Liver (tissue), 9 donors: Measurements from ENCODE around the gene SRGAP3. TPM values are rescaled to one million over a fixed set of nuclear protein-coding genes. Genes with fewer than 3 reads are reported as not detected.

Experiments used
- DNase-seq: peaks from one replicate; pipeline ENCODE4 v3.0.0-alpha.2; 2017; ENCODE audit warnings: low spot score
- H3K27ac ChIP-seq, 2 donors: one replicate each; pipeline ENCODE4 v1.7.0; 2013; ENCODE audit warnings: inconsistent platforms in 2 of 2, low read length in 2 of 2, control low read depth in 1 of 2, low read depth in 1 of 2, mild to moderate bottlenecking in 1 of 2
- H3K27me3 ChIP-seq, 4 donors: one replicate each; pipeline versions ENCODE4 v1.6.1 to v1.7.0; 2013; ENCODE audit warnings: low read length in 3 of 4, inconsistent platforms in 1 of 4, mild to moderate bottlenecking in 1 of 4, moderate library complexity in 1 of 4; ENCODE audit not compliant: control insufficient read depth in 4 of 4, insufficient read depth in 4 of 4
- H3K36me3 ChIP-seq, 4 donors: one replicate each; pipeline versions ENCODE4 v1.6.1 to v1.7.0; 2013; ENCODE audit warnings: low read length in 3 of 4, mild to moderate bottlenecking in 3 of 4, low read depth in 1 of 4, moderate library complexity in 1 of 4; ENCODE audit not compliant: control insufficient read depth in 4 of 4, insufficient read depth in 3 of 4
- H3K4me1 ChIP-seq, 4 donors: one replicate each; pipeline versions ENCODE4 v1.6.1 to v1.7.0; 2013; ENCODE audit warnings: low read length in 3 of 4, mild to moderate bottlenecking in 3 of 4, moderate library complexity in 1 of 4; ENCODE audit not compliant: control insufficient read depth in 4 of 4, insufficient read depth in 4 of 4
- H3K4me3 ChIP-seq, 3 donors: one replicate each; pipeline versions ENCODE4 v1.6.1 to v1.7.0; 2013; ENCODE audit warnings: low read length in 3 of 3, control low read depth in 1 of 3, low read depth in 1 of 3, mild to moderate bottlenecking in 1 of 3
- H3K9ac ChIP-seq, 2 donors: one replicate each; pipeline ENCODE4 v1.7.0; 2013; ENCODE audit warnings: low read length in 2 of 2, mild to moderate bottlenecking in 2 of 2, moderate library complexity in 2 of 2, control low read depth in 1 of 2, low read depth in 1 of 2
- H3K9me3 ChIP-seq, 4 donors: one replicate each; pipeline versions ENCODE4 v1.6.1 to v1.7.0; 2013; ENCODE audit warnings: low read length in 3 of 4; ENCODE audit not compliant: control insufficient read depth in 4 of 4
- CTCF ChIP-seq: fragments of 150-350 bp; IDR thresholded peaks from 2 replicates; pipeline ENCODE4 v1.5.1; 2017; ENCODE audit warnings: improper control_type of control experiment, low read depth, low read length; ENCODE audit not compliant: missing input control
- EGR1 ChIP-seq, 2 donors: IDR thresholded peaks; 2 replicates each; pipeline ENCODE4 v1.6.1; 2016 to 2018; ENCODE audit warnings: antibody characterized with exemption in 2 of 2, low read depth in 2 of 2
- FOXA1 ChIP-seq: IDR thresholded peaks from 2 replicates; pipeline ENCODE4 v1.6.1; 2016; ENCODE audit warnings: antibody characterized with exemption
- FOXA2 ChIP-seq: IDR thresholded peaks from 2 replicates; pipeline ENCODE4 v1.6.1; 2016; ENCODE audit warnings: antibody characterized with exemption
- GABPA ChIP-seq, 2 donors: IDR thresholded peaks in 1 of 2; conservative IDR thresholded peaks in 1 of 2; 2 replicates each; pipeline ENCODE4 v1.6.1; 2016; ENCODE audit warnings: antibody characterized with exemption in 2 of 2, mild to moderate bottlenecking in 1 of 2, moderate library complexity in 1 of 2
- HNF4A ChIP-seq, 2 donors: conservative IDR thresholded peaks; 2 replicates each; pipeline ENCODE4 v1.6.1; 2016; ENCODE audit warnings: antibody characterized with exemption in 2 of 2, mild to moderate bottlenecking in 2 of 2
- HNF4G ChIP-seq: IDR thresholded peaks from 2 replicates; pipeline ENCODE4 v1.6.1; 2016; ENCODE audit warnings: antibody characterized with exemption
- NR2F2 ChIP-seq: IDR thresholded peaks from 2 replicates; pipeline ENCODE4 v1.6.1; 2016; ENCODE audit warnings: antibody characterized with exemption
- RAD21 ChIP-seq, 2 donors: IDR thresholded peaks; 2 replicates each; pipeline ENCODE4 v1.6.1; 2016; ENCODE audit warnings: antibody characterized with exemption in 2 of 2, mild to moderate bottlenecking in 2 of 2
- REST ChIP-seq: IDR thresholded peaks from 2 replicates; pipeline ENCODE4 v1.6.1; 2016; ENCODE audit warnings: antibody characterized with exemption, mild to moderate bottlenecking
- RXRA ChIP-seq, 2 donors: IDR thresholded peaks; 2 replicates each; pipeline ENCODE4 v1.6.1; 2017 to 2018; ENCODE audit warnings: antibody characterized with exemption in 2 of 2, mild to moderate bottlenecking in 1 of 2
- SP1 ChIP-seq: IDR thresholded peaks from 2 replicates; pipeline ENCODE4 v1.6.1; 2018; ENCODE audit warnings: antibody characterized with exemption, mild to moderate bottlenecking
- TAF1 ChIP-seq: conservative IDR thresholded peaks from 2 replicates; pipeline ENCODE4 v1.6.1; 2016; ENCODE audit warnings: antibody characterized with exemption, mild to moderate bottlenecking
- YY1 ChIP-seq: IDR thresholded peaks from 2 replicates; pipeline ENCODE4 v1.6.1; 2016; ENCODE audit warnings: antibody characterized with exemption, mild to moderate bottlenecking
- WGBS: extraction: QIAGEN DNeasy Blood & Tissue Kit; methylation state at CpG from one replicate; pipeline ENCODE4 v1.1.7; 2013; 5-methylcytosine and 5-hydroxymethylcytosine counted together
- polyA plus RNA-seq, 2 donors: library from polyadenylated mRNA; stranded (reverse) in 1 of 2; unstranded in 1 of 2; fragments of 200-250 nt in 1 of 2; fragments of >200 nt in 1 of 2; fragmentation: Nextera tagmentation in 1 of 2; extraction: Ambion mirVana in 1 of 2; gene quantifications; one replicate each; pipeline versions ENCODE4 v1.2.1 to v1.2.3, GENCODE V29; 2013 to 2015
- total RNA-seq, 2 donors: library from RNA; depleted of rRNA; stranded (reverse); fragments of >200 nt; gene quantifications; one replicate each; pipeline ENCODE4 v1.2.3, GENCODE V29; 2014
- TF ChIP-seq, protein P1 (sequence below): IDR thresholded peaks from 2 replicates; pipeline ENCODE4 v1.6.1; 2016; ENCODE audit warnings: antibody characterized with exemption
- TF ChIP-seq, protein P2 (sequence below): IDR thresholded peaks from 2 replicates; pipeline ENCODE4 v1.6.1; 2016; ENCODE audit warnings: antibody characterized with exemption
- TF ChIP-seq, protein P3 (sequence below): IDR thresholded peaks from 2 replicates; pipeline ENCODE4 v1.6.1; 2016; ENCODE audit warnings: antibody characterized with exemption
- donor health status: healthy.
- donor health status: healthy.
- donor health status: healthy.
- donor health status: healthy.
- donor health status: healthy.

The SRGAP3 gene
- total and polyA plus RNA-seq, 4 donors, result 0.61 to 4.2 (median 1.6) TPM

- H3K9me3 ChIP-seq, result no peaks in the 10 kb centered on the region
- 83% methylated on average over 9 of the region's 9 CpGs for WGBS
- no peaks in the 10 kb centered on the region for H3K27me3 ChIP-seq
- H3K4me3 ChIP-seq, result no peak overlapping the region
- H3K36me3 ChIP-seq, result no peaks in the 10 kb centered on the region
- DNase-seq, result no peak
- TF ChIP-seq FOXA2 (no peak), NR2F2 (no peak), GABPA (IDR thresholded peaks at IDR 0.05 in 1 of 2, conservative IDR thresholded peaks at IDR 0.05 in 1 of 2) (no peak), CTCF (no peak), RXRA (IDR thresholded peaks at IDR 0.05) (no peak), RAD21 (IDR thresholded peaks at IDR 0.05) (no peak)
- TF ChIP-seq, protein P1, sequence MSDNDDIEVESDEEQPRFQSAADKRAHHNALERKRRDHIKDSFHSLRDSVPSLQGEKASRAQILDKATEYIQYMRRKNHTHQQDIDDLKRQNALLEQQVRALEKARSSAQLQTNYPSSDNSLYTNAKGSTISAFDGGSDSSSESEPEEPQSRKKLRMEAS, result no peak
- H3K27ac ChIP-seq, result no peak overlapping the region
- peaks cover 0 to 6% (median 2%) of the 10 kb centered on the region in 4 donors for H3K4me1 ChIP-seq
- H3K9ac ChIP-seq, result no peak overlapping the region
These were observed 268.1 kb downstream of the SRGAP3 start for GRCh38 chr3:8981296-8981695.

DNA sequence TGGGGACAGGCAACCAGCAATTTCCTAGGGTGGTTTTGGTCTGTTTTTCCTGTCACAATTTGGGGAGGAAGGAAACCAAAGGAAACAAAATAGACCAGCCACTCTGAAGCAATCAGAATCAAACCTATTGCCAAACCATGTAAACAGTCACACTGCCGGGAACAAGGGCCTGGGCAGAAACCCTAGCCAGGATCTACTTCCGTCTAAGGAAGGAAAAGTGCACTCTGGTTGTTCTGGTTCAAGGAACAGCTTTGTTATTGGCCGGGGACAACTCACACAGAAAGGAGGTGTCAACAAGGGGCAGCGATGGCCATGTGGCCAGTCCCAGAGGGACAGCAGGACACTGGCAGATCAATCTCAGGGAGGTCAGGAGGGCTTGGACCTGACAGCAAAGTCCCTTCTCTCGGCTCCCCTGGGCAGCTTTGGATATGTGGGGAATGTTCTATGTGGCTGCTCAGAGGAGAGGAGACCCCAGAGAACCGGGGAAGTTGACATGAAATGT is 268.6 kb downstream of the SRGAP3 start:
- H3K4me1 ChIP-seq, result peaks cover 0 to 6% (median 2%) of the 10 kb centered on the region in 4 donors
- whole genome bisulfite sequencing, result 32% methylated on average over 6 of the region's 6 CpGs

More for the DNA sequence above, 268.6 kb downstream of the SRGAP3 start:
- no peaks in the 10 kb centered on the region for H3K27me3 ChIP-seq
- H3K9me3 ChIP-seq, result no peaks in the 10 kb centered on the region
- peak; percentile 64 to 70 for TF ChIP-seq RXRA (IDR thresholded peaks at IDR 0.05)
- TF ChIP-seq SP1, result peak; percentile 79
- TF ChIP-seq FOXA2, result peak; percentile 65
- no peak for TF ChIP-seq RAD21 (IDR thresholded peaks at IDR 0.05)
- peak in 1 of 2 donors; percentile 61 for TF ChIP-seq GABPA (IDR thresholded peaks at IDR 0.05 in 1 of 2, conservative IDR thresholded peaks at IDR 0.05 in 1 of 2)
- TF ChIP-seq EGR1 (IDR thresholded peaks at IDR 0.05; ENCODE audit: low read depth in 2 of 2), result peak; percentile 75 to 89
- TF ChIP-seq, protein P1, result peak; percentile 99
- TF ChIP-seq HNF4A (conservative IDR thresholded peaks at IDR 0.05), result peak; percentile 81
- peak; percentile 14 for TF ChIP-seq REST
- TF ChIP-seq, protein P2, sequence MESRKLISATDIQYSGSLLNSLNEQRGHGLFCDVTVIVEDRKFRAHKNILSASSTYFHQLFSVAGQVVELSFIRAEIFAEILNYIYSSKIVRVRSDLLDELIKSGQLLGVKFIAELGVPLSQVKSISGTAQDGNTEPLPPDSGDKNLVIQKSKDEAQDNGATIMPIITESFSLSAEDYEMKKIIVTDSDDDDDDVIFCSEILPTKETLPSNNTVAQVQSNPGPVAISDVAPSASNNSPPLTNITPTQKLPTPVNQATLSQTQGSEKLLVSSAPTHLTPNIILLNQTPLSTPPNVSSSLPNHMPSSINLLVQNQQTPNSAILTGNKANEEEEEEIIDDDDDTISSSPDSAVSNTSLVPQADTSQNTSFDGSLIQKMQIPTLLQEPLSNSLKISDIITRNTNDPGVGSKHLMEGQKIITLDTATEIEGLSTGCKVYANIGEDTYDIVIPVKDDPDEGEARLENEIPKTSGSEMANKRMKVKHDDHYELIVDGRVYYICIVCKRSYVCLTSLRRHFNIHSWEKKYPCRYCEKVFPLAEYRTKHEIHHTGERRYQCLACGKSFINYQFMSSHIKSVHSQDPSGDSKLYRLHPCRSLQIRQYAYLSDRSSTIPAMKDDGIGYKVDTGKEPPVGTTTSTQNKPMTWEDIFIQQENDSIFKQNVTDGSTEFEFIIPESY, result peak; percentile 35
- no peak for TF ChIP-seq FOXA1
- TF ChIP-seq TAF1, result no peak
- peak; percentile 62 for TF ChIP-seq HNF4G
- no peak for TF ChIP-seq YY1
- TF ChIP-seq, protein P3, sequence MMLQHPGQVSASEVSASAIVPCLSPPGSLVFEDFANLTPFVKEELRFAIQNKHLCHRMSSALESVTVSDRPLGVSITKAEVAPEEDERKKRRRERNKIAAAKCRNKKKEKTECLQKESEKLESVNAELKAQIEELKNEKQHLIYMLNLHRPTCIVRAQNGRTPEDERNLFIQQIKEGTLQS, result no peak
- H3K9ac ChIP-seq, result no peak overlapping the region
- no peak for DNase-seq
- H3K27ac ChIP-seq, result peak overlapping the region; percentile 10 to 52
- H3K4me3 ChIP-seq, result no peak overlapping the region
- no peaks in the 10 kb centered on the region for H3K36me3 ChIP-seq
